Dendritic cell treated with granulocyte-macrophage colony-stimulating factor and Interleukin-4, amounts not matched to agents 40 ng/mL and 50 ng/mL, for 4 days (primary cell): ENCODE measurements around the gene COMMD10.

ENCODE experiments used
- H3K27ac Mint-ChIP-seq: one replicate; pipeline ENCODE4 v1.8.0; 2022; ENCODE audit warnings: mild to moderate bottlenecking, mixed read lengths
- H3K27me3 Mint-ChIP-seq: one replicate; pipeline ENCODE4 v1.8.0; 2022; ENCODE audit warnings: mild to moderate bottlenecking, mixed read lengths
- H3K36me3 Mint-ChIP-seq: one replicate; pipeline ENCODE4 v1.8.0; 2022; ENCODE audit warnings: low read depth, mixed read lengths
- H3K4me1 Mint-ChIP-seq: one replicate; pipeline ENCODE4 v1.8.0; 2022; ENCODE audit warnings: low read depth, mixed read lengths
- H3K4me3 Mint-ChIP-seq: one replicate; pipeline ENCODE4 v1.8.0; 2022; ENCODE audit warnings: mild to moderate bottlenecking, moderate library complexity, mixed read lengths
- H3K9me3 Mint-ChIP-seq: one replicate; pipeline ENCODE4 v1.8.0; 2022; ENCODE audit warnings: mixed read lengths
- intact Hi-C: fragments of 100-400 bp; cut with micrococcal nuclease; formaldehyde crosslinking; loops from one replicate; pipeline ENCODE4 v1.15.0; 2022

Gene COMMD10

GRCh38 chr5:116299746-116300640, 215.2 kb downstream of the COMMD10 start:
- H3K27me3 Mint-ChIP-seq, result no peaks in the 10 kb centered on the region
- H3K4me3 Mint-ChIP-seq, result no peak overlapping the region
- intact Hi-C loops, result no loop called here
- no peak overlapping the region for H3K27ac Mint-ChIP-seq
- peaks cover 34% of the 10 kb centered on the region for H3K9me3 Mint-ChIP-seq
- H3K36me3 Mint-ChIP-seq, result peaks cover 76% of the 10 kb centered on the region
- no peaks in the 10 kb centered on the region for H3K4me1 Mint-ChIP-seq

GRCh38 chr5:116301110-116301509, 216.3 kb downstream of the COMMD10 start:
- H3K4me1 Mint-ChIP-seq, result no peaks in the 10 kb centered on the region
- H3K27me3 Mint-ChIP-seq, result no peaks in the 10 kb centered on the region
- H3K27ac Mint-ChIP-seq, result no peak overlapping the region
- no peak overlapping the region for H3K4me3 Mint-ChIP-seq
- H3K36me3 Mint-ChIP-seq, result peaks cover 83% of the 10 kb centered on the region
- intact Hi-C loops, result no loop called here
- H3K9me3 Mint-ChIP-seq, result peaks cover 41% of the 10 kb centered on the region

- H3K4me1 Mint-ChIP-seq, result no peaks in the 10 kb centered on the region
- intact Hi-C loops, result no loop called here
- no peaks in the 10 kb centered on the region for H3K27me3 Mint-ChIP-seq
- peaks cover 49% of the 10 kb centered on the region for H3K9me3 Mint-ChIP-seq
- H3K27ac Mint-ChIP-seq, result no peak overlapping the region
- H3K4me3 Mint-ChIP-seq, result no peak overlapping the region
- peaks cover 83% of the 10 kb centered on the region for H3K36me3 Mint-ChIP-seq
Measured at GRCh38 chr5:116303340-116303739, 218.5 kb downstream of the COMMD10 start.

GRCh38 chr5:116303810-116304209, 219.0 kb downstream of the COMMD10 start:
- H3K4me1 Mint-ChIP-seq, result no peaks in the 10 kb centered on the region
- H3K4me3 Mint-ChIP-seq, result no peak overlapping the region
- no peak overlapping the region for H3K27ac Mint-ChIP-seq
- intact Hi-C loops, result no loop called here
- peaks cover 85% of the 10 kb centered on the region for H3K36me3 Mint-ChIP-seq
- H3K9me3 Mint-ChIP-seq, result peaks cover 54% of the 10 kb centered on the region
- H3K27me3 Mint-ChIP-seq, result no peaks in the 10 kb centered on the region

GRCh38 chr5:116305899-116306298, 221.1 kb downstream of the COMMD10 start:
- Mint-ChIP-seq H3K27ac (no peak overlapping the region), H3K4me1 (no peaks in the 10 kb centered on the region), H3K4me3 (no peak overlapping the region), H3K9me3 (peaks cover 70% of the 10 kb centered on the region), H3K27me3 (no peaks in the 10 kb centered on the region), H3K36me3 (peaks cover 84% of the 10 kb centered on the region)
- intact Hi-C loops, result no loop called here

GRCh38 chr5:116306846-116307245, 222.0 kb downstream of the COMMD10 start:
- H3K4me3 Mint-ChIP-seq, result no peak overlapping the region
- no peaks in the 10 kb centered on the region for H3K4me1 Mint-ChIP-seq
- H3K27me3 Mint-ChIP-seq, result no peaks in the 10 kb centered on the region
- H3K36me3 Mint-ChIP-seq, result peaks cover 86% of the 10 kb centered on the region
- H3K27ac Mint-ChIP-seq, result no peak overlapping the region
- peaks cover 66% of the 10 kb centered on the region for H3K9me3 Mint-ChIP-seq
- intact Hi-C loops, result no loop called here

- peaks cover 81% of the 10 kb centered on the region for H3K36me3 Mint-ChIP-seq
- intact Hi-C loops, result no loop called here
- no peak overlapping the region for H3K4me3 Mint-ChIP-seq
- no peaks in the 10 kb centered on the region for H3K4me1 Mint-ChIP-seq
- H3K27ac Mint-ChIP-seq, result no peak overlapping the region
- no peaks in the 10 kb centered on the region for H3K27me3 Mint-ChIP-seq
- H3K9me3 Mint-ChIP-seq, result peaks cover 62% of the 10 kb centered on the region
Measured at GRCh38 chr5:116308391-116308790, 223.6 kb downstream of the COMMD10 start.

GRCh38 chr5:116313366-116313765, 228.5 kb downstream of the COMMD10 start:
- peaks cover 56% of the 10 kb centered on the region for H3K36me3 Mint-ChIP-seq
- no peak overlapping the region for H3K4me3 Mint-ChIP-seq
- no peaks in the 10 kb centered on the region for H3K27me3 Mint-ChIP-seq
- H3K4me1 Mint-ChIP-seq, result no peaks in the 10 kb centered on the region
- peaks cover 32% of the 10 kb centered on the region for H3K9me3 Mint-ChIP-seq
- no peak overlapping the region for H3K27ac Mint-ChIP-seq
- intact Hi-C loops, result no loop called here

- intact Hi-C loops, result no loop called here
- no peak overlapping the region for H3K4me3 Mint-ChIP-seq
- H3K27ac Mint-ChIP-seq, result no peak overlapping the region
- no peaks in the 10 kb centered on the region for H3K4me1 Mint-ChIP-seq
- H3K27me3 Mint-ChIP-seq, result no peaks in the 10 kb centered on the region
- H3K9me3 Mint-ChIP-seq, result peaks cover 16% of the 10 kb centered on the region
- H3K36me3 Mint-ChIP-seq, result peaks cover 60% of the 10 kb centered on the region
Measured at GRCh38 chr5:116315531-116315930, 230.7 kb downstream of the COMMD10 start.

- intact Hi-C loops, result no loop called here
- no peak overlapping the region for H3K27ac Mint-ChIP-seq
- no peak overlapping the region for H3K4me3 Mint-ChIP-seq
- no peaks in the 10 kb centered on the region for H3K27me3 Mint-ChIP-seq
- no peaks in the 10 kb centered on the region for H3K4me1 Mint-ChIP-seq
- H3K9me3 Mint-ChIP-seq, result peaks cover 23% of the 10 kb centered on the region
- peaks cover 51% of the 10 kb centered on the region for H3K36me3 Mint-ChIP-seq
Measured at GRCh38 chr5:116318091-116318854, 233.4 kb downstream of the COMMD10 start.

- Mint-ChIP-seq H3K9me3 (peaks cover 28% of the 10 kb centered on the region), H3K27me3 (no peaks in the 10 kb centered on the region), H3K4me1 (no peaks in the 10 kb centered on the region), H3K4me3 (no peak overlapping the region), H3K27ac (no peak overlapping the region), H3K36me3 (peaks cover 56% of the 10 kb centered on the region)
- intact Hi-C loops, result no loop called here
Measured at GRCh38 chr5:116320486-116320885, 235.7 kb downstream of the COMMD10 start.

GRCh38 chr5:116329503-116329902, 244.7 kb downstream of the COMMD10 start:
- Mint-ChIP-seq H3K4me3 (no peak overlapping the region), H3K27me3 (no peaks in the 10 kb centered on the region), H3K27ac (no peak overlapping the region), H3K36me3 (peaks cover 60% of the 10 kb centered on the region), H3K4me1 (no peaks in the 10 kb centered on the region), H3K9me3 (peaks cover 75% of the 10 kb centered on the region)
- intact Hi-C loops, result no loop called here

GRCh38 chr5:116340799-116341198, 256.0 kb downstream of the COMMD10 start:
- peaks cover 62% of the 10 kb centered on the region for H3K9me3 Mint-ChIP-seq
- H3K27ac Mint-ChIP-seq, result no peak overlapping the region
- H3K4me3 Mint-ChIP-seq, result no peak overlapping the region
- H3K4me1 Mint-ChIP-seq, result peaks cover 16% of the 10 kb centered on the region
- H3K36me3 Mint-ChIP-seq, result no peaks in the 10 kb centered on the region
- H3K27me3 Mint-ChIP-seq, result no peaks in the 10 kb centered on the region
- intact Hi-C loops, result no loop called here
